ENCODE data around the gene PECR.
A peak's percentile ranks its signal among the peaks of the same experiment; 100 is the strongest.

PECR gene

GRCh38 chr2:216081487-216082116, at the start of gene PECR, which contains the start of gene TMEM169:
TSS of gene PECR (minus strand) at chr2:216081809. CDS start at chr2:216081741, 68 bp downstream.
TSS of gene TMEM169 (plus strand) at chr2:216081919. CDS start at chr2:216095964, 14,045 bp downstream.
- DNase-seq, result peak; percentile 89

GRCh38 chr2:216130346-216130971, 48.9 kb upstream of the PECR start:
- no peak for DNase-seq

- no peak for DNase-seq
Observed at GRCh38 chr2:216126943-216127342, 45.3 kb upstream of the PECR start.

- DNase-seq, result no peak
Observed at GRCh38 chr2:216121255-216121654, 39.6 kb upstream of the PECR start.

GRCh38 chr2:216119986-216120385, 38.4 kb upstream of the PECR start:
- no peak for DNase-seq

- no peak for DNase-seq
Observed at GRCh38 chr2:216119146-216119545, 37.5 kb upstream of the PECR start.

GRCh38 chr2:216118474-216118873, 36.9 kb upstream of the PECR start:
- DNase-seq, result no peak

GRCh38 chr2:216117561-216118340, 36.1 kb upstream of the PECR start:
- DNase-seq, result no peak

- no peak for DNase-seq
Observed at GRCh38 chr2:216116418-216116817, 34.8 kb upstream of the PECR start.

- DNase-seq, result peak; percentile 98
Observed at GRCh38 chr2:216114714-216115531, 33.3 kb upstream of the PECR start.

- no peak for DNase-seq
Observed at GRCh38 chr2:216114382-216114713, 32.7 kb upstream of the PECR start.

GRCh38 chr2:216113572-216113971, 32.0 kb upstream of the PECR start:
- DNase-seq, result no peak

GRCh38 chr2:216112926-216113325, 31.3 kb upstream of the PECR start:
- DNase-seq, result no peak

GRCh38 chr2:216111122-216111521, 29.5 kb upstream of the PECR start:
- DNase-seq, result no peak

GRCh38 chr2:216110620-216111019, 29.0 kb upstream of the PECR start:
- no peak for DNase-seq

- DNase-seq, result peak; percentile 9
Observed at GRCh38 chr2:216109962-216110614, 28.5 kb upstream of the PECR start.

GRCh38 chr2:216108967-216109921, 27.6 kb upstream of the PECR start, which contains the start of gene XRCC5:
TSS of gene XRCC5 (plus strand) at chr2:216109348. CDS start at chr2:216109437, 89 bp downstream.
- DNase-seq, result peak; percentile 93

- DNase-seq, result peak; percentile 31
Observed at GRCh38 chr2:216108310-216108966, 26.8 kb upstream of the PECR start.

- DNase-seq, result no peak
Observed at GRCh38 chr2:216107760-216108159, 26.2 kb upstream of the PECR start.

- no peak for DNase-seq
Observed at GRCh38 chr2:216107320-216107719, 25.7 kb upstream of the PECR start.

GRCh38 chr2:216104691-216105090, 23.1 kb upstream of the PECR start:
- DNase-seq, result no peak

Measured in NCI-H146 (cell line).